H9 (cell line): ENCODE results near the gene TMEM178B. TPM values are rescaled to one million over a fixed set of nuclear protein-coding genes. Genes with fewer than 3 reads are reported as not detected.

Experiments used
- DNase-seq: peaks from one replicate; pipeline ENCODE4 v3.0.0-alpha.2; 2017
- H2AFZ ChIP-seq: one replicate; pipeline ENCODE4 v1.6.1; 2013; ENCODE audit warnings: mild to moderate bottlenecking, low read length, control low read depth, moderate library complexity
- H2AK5ac ChIP-seq: 2 replicates; pipeline ENCODE4 v1.6.1; 2013; ENCODE audit warnings: low read length, control low read depth, mixed read lengths; ENCODE audit not compliant: insufficient read length
- H2BK120ac ChIP-seq: one replicate; pipeline ENCODE4 v1.6.1; 2013; ENCODE audit warnings: low read depth, mild to moderate bottlenecking, low read length, control low read depth, inconsistent platforms; ENCODE audit not compliant: poor library complexity, severe bottlenecking
- H2BK12ac ChIP-seq: 2 replicates; pipeline ENCODE4 v1.6.1; 2013; ENCODE audit warnings: low read length, control low read depth, mixed read lengths, low read depth; ENCODE audit not compliant: insufficient read length
- H2BK15ac ChIP-seq: 2 replicates; pipeline ENCODE4 v1.6.1; 2013; ENCODE audit warnings: low read depth, low read length, control low read depth
- H2BK20ac ChIP-seq: one replicate; pipeline ENCODE4 v1.6.1; 2013; ENCODE audit warnings: low read depth, mild to moderate bottlenecking, low read length, control low read depth, inconsistent platforms; ENCODE audit not compliant: poor library complexity, severe bottlenecking
- H2BK5ac ChIP-seq: 2 replicates; pipeline ENCODE4 v1.6.1; 2013; ENCODE audit warnings: low read length, control low read depth, mixed read lengths; ENCODE audit not compliant: insufficient read length
- H3K14ac ChIP-seq: 2 replicates; pipeline ENCODE4 v1.6.1; 2013; ENCODE audit warnings: low read length, control low read depth; ENCODE audit not compliant: insufficient read depth
- H3K18ac ChIP-seq: 2 replicates; pipeline ENCODE4 v1.6.1; 2013; ENCODE audit warnings: low read depth, mild to moderate bottlenecking, mixed read lengths, low read length, control low read depth; ENCODE audit not compliant: insufficient read length
- H3K23ac ChIP-seq: 2 replicates; pipeline ENCODE4 v1.6.1; 2013; ENCODE audit warnings: low read length, control low read depth, mixed read lengths, low read depth; ENCODE audit not compliant: insufficient read length
- H3K23me2 ChIP-seq: 2 replicates; pipeline ENCODE4 v1.6.1; 2013; ENCODE audit warnings: low read depth, mild to moderate bottlenecking, mixed read lengths, low read length, control low read depth; ENCODE audit not compliant: insufficient read length, poor library complexity, severe bottlenecking
- H3K27ac ChIP-seq: 2 replicates; pipeline ENCODE4 v1.5.1; 2013; ENCODE audit warnings: low read length, control low read depth, mixed read lengths, low read depth; ENCODE audit not compliant: insufficient read length
- H3K27me3 ChIP-seq: 2 replicates; pipeline ENCODE4 v1.6.1; 2013; ENCODE audit warnings: low read length, control low read depth, inconsistent platforms; ENCODE audit not compliant: insufficient read depth
- H3K4ac ChIP-seq: 2 replicates; pipeline ENCODE4 v1.6.1; 2013; ENCODE audit warnings: low read depth, mild to moderate bottlenecking, control low read depth, inconsistent platforms, low read length, moderate library complexity
- H3K4me1 ChIP-seq: 2 replicates; pipeline ENCODE4 v1.6.1; 2013; ENCODE audit warnings: low read length, control low read depth, inconsistent platforms; ENCODE audit not compliant: insufficient read depth
- H3K4me2 ChIP-seq: 2 replicates; pipeline ENCODE4 v1.6.1; 2013; ENCODE audit warnings: low read length, control low read depth, mixed read lengths; ENCODE audit not compliant: insufficient read length, insufficient read depth
- H3K56ac ChIP-seq: 2 replicates; pipeline ENCODE4 v1.6.1; 2013; ENCODE audit warnings: low read depth, mild to moderate bottlenecking, mixed read lengths, low read length, control low read depth; ENCODE audit not compliant: insufficient read length
- H3K79me1 ChIP-seq: 2 replicates; pipeline ENCODE4 v1.6.1; 2013; ENCODE audit warnings: low read depth, mild to moderate bottlenecking, moderate library complexity, low read length, control low read depth, inconsistent platforms; ENCODE audit not compliant: insufficient read depth, poor library complexity, severe bottlenecking
- H3K79me2 ChIP-seq: 2 replicates; pipeline ENCODE4 v1.6.1; 2013; ENCODE audit warnings: low read length, control low read depth, inconsistent platforms; ENCODE audit not compliant: insufficient read depth
- H3K9ac ChIP-seq: 2 replicates; pipeline ENCODE4 v1.6.1; 2013; ENCODE audit warnings: low read length, control low read depth, mixed read lengths; ENCODE audit not compliant: insufficient read length; ENCODE audit errors: extremely low read depth
- H3K9me3 ChIP-seq: one replicate; pipeline ENCODE4 v1.6.1; 2013; ENCODE audit warnings: low read depth, low read length, inconsistent platforms; ENCODE audit not compliant: control insufficient read depth
- H3T11ph ChIP-seq: one replicate; pipeline ENCODE4 v1.6.1; 2013; ENCODE audit warnings: mild to moderate bottlenecking, low read length, control low read depth, inconsistent platforms
- H4K20me1 ChIP-seq: one replicate; pipeline ENCODE4 v1.6.1; 2013; ENCODE audit not compliant: control insufficient read depth, insufficient read length, insufficient read depth
- H4K5ac ChIP-seq: 2 replicates; pipeline ENCODE4 v1.6.1; 2013; ENCODE audit warnings: low read depth, mild to moderate bottlenecking, mixed read lengths, low read length, control low read depth; ENCODE audit not compliant: insufficient read length
- H4K8ac ChIP-seq: replicated peaks from 2 replicates; pipeline ENCODE4 v1.6.1; 2013; ENCODE audit warnings: low read length, control low read depth, mixed read lengths, low read depth; ENCODE audit not compliant: insufficient read length
- H4K91ac ChIP-seq: 2 replicates; pipeline ENCODE4 v1.6.1; 2013; ENCODE audit warnings: low read depth, mild to moderate bottlenecking, moderate library complexity, mixed read lengths, low read length, control low read depth; ENCODE audit not compliant: insufficient read length
- H3K27ac Mint-ChIP-seq, 3 experiments: 2 replicates in 2 of 3; 3 replicates in 1 of 3; pipeline ENCODE4 v1.8.0; 2020 to 2021; ENCODE audit warnings: mixed read lengths in 3 of 3, mild to moderate bottlenecking in 1 of 3, moderate library complexity in 1 of 3
- H3K27me3 Mint-ChIP-seq: 2 replicates; pipeline ENCODE4 v1.8.0; 2021; ENCODE audit warnings: low read depth, mild to moderate bottlenecking, moderate library complexity, mixed read lengths
- H3K36me3 Mint-ChIP-seq, 3 experiments: 2 replicates in 2 of 3; 3 replicates in 1 of 3; pipeline ENCODE4 v1.8.0; 2020 to 2021; ENCODE audit warnings: low read depth in 3 of 3, mixed read lengths in 3 of 3; ENCODE audit not compliant: insufficient read depth in 1 of 3
- H3K4me1 Mint-ChIP-seq, 2 experiments: 2 replicates each; pipeline ENCODE4 v1.8.0; 2020; ENCODE audit warnings: mixed read lengths in 2 of 2
- H3K4me3 Mint-ChIP-seq, 2 experiments: 2 replicates in 1 of 2; 3 replicates in 1 of 2; pipeline ENCODE4 v1.8.0; 2020 to 2021; ENCODE audit warnings: mild to moderate bottlenecking in 2 of 2, mixed read lengths in 2 of 2, moderate library complexity in 1 of 2
- H3K9me3 Mint-ChIP-seq, 2 experiments: 2 replicates in 1 of 2; 3 replicates in 1 of 2; pipeline ENCODE4 v1.8.0; 2020; ENCODE audit warnings: mild to moderate bottlenecking in 2 of 2, mixed read lengths in 2 of 2, moderate library complexity in 1 of 2
- WGBS: extraction: QIAGEN DNeasy Blood & Tissue Kit; methylation state at CpG from one replicate; pipeline ENCODE4 v1.1.7; 2013; ENCODE audit warnings: missing lambda C conversion rate, low lambda C conversion rate, mixed read lengths; ENCODE audit not compliant: insufficient read length; ENCODE audit errors: extremely low coverage; 5-methylcytosine and 5-hydroxymethylcytosine counted together
- total RNA-seq: library from RNA; stranded (reverse); gene quantifications from 2 replicates; pipeline ENCODE4 v1.2.1, GENCODE V29; 2021
- TF ChIP-seq, protein P1 (sequence below): fragments of 200-600 bp; sonication (generic); conservative IDR thresholded peaks from 3 replicates; pipeline ENCODE4 v1.8.0; 2021; ENCODE audit warnings: antibody characterized with exemption, mild to moderate bottlenecking

TMEM178B gene
- total RNA-seq, 1 experiment from 2014 or later, result 11.3 TPM

DNA sequence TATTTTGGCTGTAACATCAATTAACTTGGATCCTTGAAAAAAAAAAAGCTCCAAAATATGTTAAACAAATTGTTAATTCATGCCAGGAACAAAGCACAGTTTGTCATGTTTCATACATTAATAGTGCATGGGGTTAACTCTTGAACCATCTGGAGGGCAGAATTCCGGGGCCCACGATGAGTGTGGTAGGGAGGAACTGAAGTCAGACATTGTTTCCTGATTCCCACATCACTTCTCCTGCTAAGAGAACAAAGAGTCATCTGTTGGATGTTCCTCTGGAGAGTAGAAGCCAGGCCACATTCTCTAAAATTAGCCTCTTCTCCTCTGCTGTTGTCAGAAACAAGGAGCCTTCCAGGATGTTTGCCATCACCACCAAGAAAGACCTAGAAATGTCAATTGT, 54.6 kb downstream of the TMEM178B start:
- Histone ChIP-seq H3K79me1 (peaks cover under 1% of the 10 kb centered on the region), H4K5ac (no peak overlapping the region), H3K27me3 (no peaks in the 10 kb centered on the region), H4K20me1 (no peaks in the 10 kb centered on the region), H3K79me2 (peaks cover 5% of the 10 kb centered on the region; the same call in 1 of the 2 replicates), H3K9ac (no peak overlapping the region), H2BK20ac (no peak overlapping the region), H3K14ac (no peak overlapping the region), H4K91ac (no peak overlapping the region), H3K56ac (no peak overlapping the region), H2BK15ac (no peak overlapping the region), H2BK5ac (no peak overlapping the region), H4K8ac (no peak overlapping the region), H3K4me2 (no peak overlapping the region), H3T11ph (no peak overlapping the region), H3K4me1 (peaks cover 7% of the 10 kb centered on the region; the same call in 1 of the 2 replicates), H3K18ac (no peak overlapping the region), H3K9me3 (no peaks in the 10 kb centered on the region), H2AFZ (no peak overlapping the region), H3K23me2 (no peaks in the 10 kb centered on the region), H3K27ac (no peak overlapping the region), H2AK5ac (no peak overlapping the region), H3K23ac (no peak overlapping the region), H3K4ac (no peak overlapping the region), H2BK12ac (no peak overlapping the region), H2BK120ac (no peak overlapping the region)
- Mint-ChIP-seq H3K27ac (no peak overlapping the region), H3K4me3 (no peak overlapping the region), H3K36me3 (no peaks in the 10 kb centered on the region; a peak in 1 of 7 replicates), H3K4me1 (peaks cover 11 to 13% of the 10 kb centered on the region in 2 experiments), H3K9me3 (no peaks in the 10 kb centered on the region), H3K27me3 (no peaks in the 10 kb centered on the region)
- TF ChIP-seq, protein P1, sequence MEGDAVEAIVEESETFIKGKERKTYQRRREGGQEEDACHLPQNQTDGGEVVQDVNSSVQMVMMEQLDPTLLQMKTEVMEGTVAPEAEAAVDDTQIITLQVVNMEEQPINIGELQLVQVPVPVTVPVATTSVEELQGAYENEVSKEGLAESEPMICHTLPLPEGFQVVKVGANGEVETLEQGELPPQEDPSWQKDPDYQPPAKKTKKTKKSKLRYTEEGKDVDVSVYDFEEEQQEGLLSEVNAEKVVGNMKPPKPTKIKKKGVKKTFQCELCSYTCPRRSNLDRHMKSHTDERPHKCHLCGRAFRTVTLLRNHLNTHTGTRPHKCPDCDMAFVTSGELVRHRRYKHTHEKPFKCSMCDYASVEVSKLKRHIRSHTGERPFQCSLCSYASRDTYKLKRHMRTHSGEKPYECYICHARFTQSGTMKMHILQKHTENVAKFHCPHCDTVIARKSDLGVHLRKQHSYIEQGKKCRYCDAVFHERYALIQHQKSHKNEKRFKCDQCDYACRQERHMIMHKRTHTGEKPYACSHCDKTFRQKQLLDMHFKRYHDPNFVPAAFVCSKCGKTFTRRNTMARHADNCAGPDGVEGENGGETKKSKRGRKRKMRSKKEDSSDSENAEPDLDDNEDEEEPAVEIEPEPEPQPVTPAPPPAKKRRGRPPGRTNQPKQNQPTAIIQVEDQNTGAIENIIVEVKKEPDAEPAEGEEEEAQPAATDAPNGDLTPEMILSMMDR, result no peak
- no peak for DNase-seq
- no CpG with 5 or more reads among the region's 2 CpGs for WGBS
